Upper lobe of right lung (tissue), 1 donor: ENCODE data around the gene ANKRD44. TPM values are rescaled to one million over a fixed set of nuclear protein-coding genes. Genes with fewer than 3 reads are reported as not detected.
A peak's percentile ranks its signal among the peaks of the same experiment; 100 is the strongest.

Source experiments
- ATAC-seq: fragments of 200-7000 bp; cut with Tn5 transposase; one replicate; pipeline ENCODE4 v1.9.1; 2020; ENCODE audit warnings: mild to moderate bottlenecking, moderate library complexity
- DNase-seq: peaks from one replicate; pipeline ENCODE4 v3.0.0-alpha.2; 2020
- H3K27ac ChIP-seq: fragments of 200-600 bp; one replicate; pipeline ENCODE4 v1.8.0; 2022
- H3K27me3 ChIP-seq: fragments of 200-600 bp; one replicate; pipeline ENCODE4 v1.8.0; 2022; ENCODE audit warnings: mild to moderate bottlenecking
- H3K36me3 ChIP-seq: fragments of 200-600 bp; one replicate; pipeline ENCODE4 v1.8.0; 2022
- H3K4me1 ChIP-seq: fragments of 200-600 bp; one replicate; pipeline ENCODE4 v1.8.0; 2022
- H3K4me3 ChIP-seq: fragments of 200-600 bp; one replicate; pipeline ENCODE4 v1.8.0; 2022; ENCODE audit warnings: mild to moderate bottlenecking
- H3K9me3 ChIP-seq: fragments of 200-600 bp; one replicate; pipeline ENCODE4 v1.8.0; 2022
- intact Hi-C: fragments of 100-400 bp; cut with DNase I; formaldehyde crosslinking; loops from one replicate; pipeline ENCODE4 v1.11.0; 2022
- total RNA-seq: library from RNA; stranded (reverse); fragmentation: NEBNext Ultra II Directional; extraction: Animal tissue kit (Norgen Biotek cat#: 25700); gene quantifications from one replicate; pipeline ENCODE4 v1.2.1, GENCODE V29; 2021
- TF ChIP-seq, protein P1 (sequence below): fragments of 200-600 bp; IDR thresholded peaks from one replicate; pipeline ENCODE4 v1.8.0; 2022; ENCODE audit warnings: antibody characterized with exemption
- donor health status: DM: no; HTN: yes; CAD: no; lungs with severe emphysema.

The ANKRD44 gene
- total RNA-seq, 1 donor from 2014 or later = 51.4 TPM

DNA sequence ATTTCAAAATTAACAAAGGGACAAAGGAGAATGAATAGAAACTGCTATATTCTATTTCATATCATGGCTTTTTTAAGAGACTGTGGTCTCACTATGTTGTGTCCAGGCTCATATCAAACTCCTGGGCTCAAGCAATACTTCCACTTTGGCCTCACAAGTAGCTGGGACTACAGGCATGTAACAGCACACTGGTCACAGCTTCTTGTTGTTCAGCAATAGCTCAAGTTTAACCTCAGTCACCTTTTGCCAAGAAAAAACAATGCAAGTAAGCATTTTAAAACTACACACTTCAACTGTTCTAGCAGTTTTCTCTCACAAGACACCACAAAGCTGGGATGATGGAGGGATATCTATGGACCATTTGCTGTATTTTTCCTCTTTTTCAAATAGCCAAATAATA lies 77.1 kb downstream of the ANKRD44 start:
- Histone ChIP-seq H3K27me3 (no peaks in the 10 kb centered on the region), H3K27ac (no peak overlapping the region), H3K4me3 (no peak overlapping the region), H3K36me3 (no peaks in the 10 kb centered on the region), H3K4me1 (peaks cover 37% of the 10 kb centered on the region), H3K9me3 (no peaks in the 10 kb centered on the region)
- ATAC-seq (peak; percentile 34), DNase-seq (no peak)
- TF ChIP-seq, protein P1, sequence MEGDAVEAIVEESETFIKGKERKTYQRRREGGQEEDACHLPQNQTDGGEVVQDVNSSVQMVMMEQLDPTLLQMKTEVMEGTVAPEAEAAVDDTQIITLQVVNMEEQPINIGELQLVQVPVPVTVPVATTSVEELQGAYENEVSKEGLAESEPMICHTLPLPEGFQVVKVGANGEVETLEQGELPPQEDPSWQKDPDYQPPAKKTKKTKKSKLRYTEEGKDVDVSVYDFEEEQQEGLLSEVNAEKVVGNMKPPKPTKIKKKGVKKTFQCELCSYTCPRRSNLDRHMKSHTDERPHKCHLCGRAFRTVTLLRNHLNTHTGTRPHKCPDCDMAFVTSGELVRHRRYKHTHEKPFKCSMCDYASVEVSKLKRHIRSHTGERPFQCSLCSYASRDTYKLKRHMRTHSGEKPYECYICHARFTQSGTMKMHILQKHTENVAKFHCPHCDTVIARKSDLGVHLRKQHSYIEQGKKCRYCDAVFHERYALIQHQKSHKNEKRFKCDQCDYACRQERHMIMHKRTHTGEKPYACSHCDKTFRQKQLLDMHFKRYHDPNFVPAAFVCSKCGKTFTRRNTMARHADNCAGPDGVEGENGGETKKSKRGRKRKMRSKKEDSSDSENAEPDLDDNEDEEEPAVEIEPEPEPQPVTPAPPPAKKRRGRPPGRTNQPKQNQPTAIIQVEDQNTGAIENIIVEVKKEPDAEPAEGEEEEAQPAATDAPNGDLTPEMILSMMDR = no peak
- intact Hi-C loops = no loop called here

DNA sequence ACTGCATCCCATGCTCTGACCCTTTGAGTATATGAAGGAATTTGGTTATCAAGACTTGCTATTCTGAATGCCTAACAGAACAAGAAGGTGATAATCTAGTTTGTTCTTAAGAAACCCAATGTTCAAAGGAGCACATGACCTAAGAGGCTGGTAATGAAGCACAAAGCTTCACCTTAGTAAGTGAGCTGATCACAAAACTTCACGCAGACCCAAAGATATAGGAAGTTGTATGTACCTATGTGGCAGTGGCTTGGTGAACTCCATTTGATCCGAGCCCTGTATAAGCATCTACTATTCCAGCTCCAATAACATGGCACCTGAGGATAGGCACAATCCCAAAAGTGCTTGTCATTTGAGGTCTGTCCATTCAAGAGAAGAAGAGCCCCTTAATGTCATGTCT lies 78.6 kb downstream of the ANKRD44 start:
- Histone ChIP-seq H3K4me1 (peaks cover 22% of the 10 kb centered on the region), H3K36me3 (no peaks in the 10 kb centered on the region), H3K4me3 (no peak overlapping the region), H3K9me3 (no peaks in the 10 kb centered on the region), H3K27ac (no peak overlapping the region), H3K27me3 (no peaks in the 10 kb centered on the region)
- DNase-seq = no peak
- intact Hi-C loops = no loop called here
- TF ChIP-seq, protein P1 = no peak
- ATAC-seq = no peak

DNA sequence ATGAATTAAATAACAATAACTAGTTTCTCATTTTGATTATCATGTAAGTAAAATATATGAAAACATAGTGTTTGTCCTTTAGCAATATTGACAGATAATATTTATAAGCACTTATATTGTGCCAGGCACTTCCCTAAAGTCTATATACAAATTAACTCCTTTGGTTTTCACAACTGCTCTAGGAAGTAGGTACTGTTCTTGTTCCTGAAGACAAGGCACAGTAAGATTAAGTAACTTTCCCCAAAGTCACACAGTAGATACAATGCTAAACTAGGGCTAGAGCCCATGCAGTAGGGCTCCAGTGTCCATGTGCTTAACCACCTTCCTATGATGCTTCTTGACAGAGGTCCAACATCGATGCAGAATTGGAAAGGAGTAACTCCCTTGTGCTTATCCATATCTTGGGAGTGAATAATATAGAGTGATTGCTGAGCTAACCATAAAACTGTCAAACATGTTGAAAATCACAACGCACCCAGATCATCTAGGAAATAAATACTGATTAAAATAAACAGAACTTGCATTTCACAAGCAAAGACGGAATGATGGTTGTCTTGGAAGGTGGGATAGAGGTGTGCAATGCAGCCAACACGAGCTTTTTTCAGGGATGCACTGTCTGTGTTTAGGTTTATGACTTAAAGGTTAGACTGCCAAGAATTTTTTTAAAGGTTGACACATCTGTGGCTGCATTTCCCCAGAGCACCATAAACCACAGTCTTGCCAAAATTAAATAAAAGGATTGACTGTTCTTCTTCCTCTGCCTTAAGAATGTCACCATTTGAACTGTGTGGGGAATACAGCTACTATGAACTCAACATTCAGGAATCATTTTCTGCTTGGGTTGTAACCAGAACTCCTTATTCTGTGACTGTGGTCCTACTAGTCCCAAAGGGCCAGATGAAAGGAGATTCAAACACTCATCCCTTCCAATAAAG lies 80.8 kb downstream of the ANKRD44 start:
- TF ChIP-seq, protein P1 = no peak
- peak; percentile 66 for ATAC-seq
- no peak overlapping the region for H3K27ac ChIP-seq
- no peak overlapping the region for H3K4me3 ChIP-seq
- no peaks in the 10 kb centered on the region for H3K36me3 ChIP-seq
- H3K27me3 ChIP-seq = no peaks in the 10 kb centered on the region
- intact Hi-C loops = no loop called here
- peaks cover 25% of the 10 kb centered on the region for H3K4me1 ChIP-seq
- H3K9me3 ChIP-seq = no peaks in the 10 kb centered on the region
- DNase-seq = no peak

DNA sequence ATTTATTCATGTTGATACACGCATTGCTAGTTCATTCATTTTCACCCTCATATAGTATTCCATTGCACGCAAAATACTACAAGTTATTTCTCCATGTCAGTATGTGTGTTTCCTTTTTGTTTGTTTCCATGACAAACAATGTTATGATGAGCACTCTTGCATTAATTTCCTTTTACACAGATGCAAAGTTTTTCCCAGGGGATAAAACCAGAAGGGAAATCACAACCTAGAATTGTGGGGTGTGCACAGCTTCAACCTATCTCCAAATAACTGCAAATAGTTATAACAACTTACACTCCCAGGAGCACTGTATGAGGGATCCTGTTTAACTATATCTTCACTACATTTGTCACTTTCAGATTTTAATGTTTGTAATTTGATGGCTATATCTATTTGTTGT lies 87.1 kb downstream of the ANKRD44 start:
- Histone ChIP-seq H3K27ac (no peak overlapping the region), H3K4me1 (peaks cover 6% of the 10 kb centered on the region), H3K36me3 (no peaks in the 10 kb centered on the region), H3K9me3 (no peaks in the 10 kb centered on the region), H3K27me3 (no peaks in the 10 kb centered on the region), H3K4me3 (no peak overlapping the region)
- ATAC-seq (no peak), DNase-seq (no peak)
- intact Hi-C loops = no loop called here
- TF ChIP-seq, protein P1 = no peak

DNA sequence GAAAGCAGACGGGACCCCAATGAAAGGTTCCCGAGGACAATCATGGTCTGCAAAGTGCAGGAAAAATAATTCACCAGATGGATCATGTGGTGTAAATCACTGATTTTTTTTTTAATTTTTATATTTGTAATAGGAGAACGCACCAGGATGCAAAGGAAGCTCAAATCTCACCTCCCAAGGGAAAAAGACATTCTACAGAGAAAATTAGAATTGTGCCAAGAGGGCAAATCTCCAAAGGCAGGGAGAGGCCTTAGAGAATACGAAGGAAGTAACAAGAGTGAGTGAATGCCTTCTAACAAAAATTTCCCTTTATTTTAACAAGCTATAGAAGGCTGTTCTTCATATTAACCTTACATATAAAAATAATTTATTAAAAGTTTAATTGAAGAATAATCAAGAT lies 90.9 kb downstream of the ANKRD44 start:
- H3K36me3 ChIP-seq = no peaks in the 10 kb centered on the region
- no peak for ATAC-seq
- no peaks in the 10 kb centered on the region for H3K9me3 ChIP-seq
- H3K4me3 ChIP-seq = no peak overlapping the region
- H3K27me3 ChIP-seq = no peaks in the 10 kb centered on the region
- peaks cover 23% of the 10 kb centered on the region for H3K4me1 ChIP-seq
- H3K27ac ChIP-seq = no peak overlapping the region
- TF ChIP-seq, protein P1 = no peak
- no peak for DNase-seq
- intact Hi-C loops = no loop called here
